ENCODE results near the gene AGAP1. TPM values are rescaled to one million over a fixed set of nuclear protein-coding genes. Genes with fewer than 3 reads are reported as not detected.

The AGAP1 gene
- total and polyA plus RNA-seq, 2 donors (not counting 3 experiments of a cell fraction or from before 2014, with no cell fraction given): 10.2 to 20.9 TPM

DNA sequence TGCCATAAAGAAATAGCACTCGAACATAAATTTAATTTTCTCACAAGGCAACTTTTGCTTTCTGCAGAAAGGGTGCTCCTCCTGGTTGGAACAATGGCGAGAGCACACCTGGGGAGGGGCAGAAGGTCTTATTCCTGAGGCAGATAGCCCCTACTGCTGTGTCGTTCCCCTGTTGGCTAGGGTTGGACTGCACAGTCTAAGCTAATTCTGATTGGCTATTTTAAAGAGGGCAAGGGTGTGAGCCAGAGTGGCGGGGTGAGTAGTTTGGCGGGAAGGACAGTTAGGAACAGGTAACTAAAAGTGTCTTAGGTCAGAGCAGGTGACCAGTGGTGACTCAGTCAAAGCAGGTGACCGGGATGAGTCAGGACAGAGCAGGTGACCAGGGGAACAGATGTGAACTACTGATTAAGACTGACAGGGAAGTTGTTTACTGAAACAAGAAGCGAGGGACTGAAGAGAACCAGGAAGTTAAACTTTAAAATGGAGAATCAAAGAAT, 49.7 kb upstream of the AGAP1 start:
- Histone ChIP-seq H3K79me2 (ENCODE audit: control insufficient read depth, insufficient read depth, low read length) (no peaks in the 10 kb centered on the region), H3K27ac (ENCODE audit: insufficient read depth, low read depth, low read length) (no peak overlapping the region), H3K9ac (replicated peaks; ENCODE audit: extremely low read depth, insufficient read depth, low read length) (no peak overlapping the region), H3K27me3 (ENCODE audit: control insufficient read depth in 2 of 2, insufficient read depth in 2 of 2, low read length in 2 of 2) (no peaks in the 10 kb centered on the region), H3K9me3 (replicated peaks; ENCODE audit: control insufficient read depth, insufficient read depth, low read length) (no peaks in the 10 kb centered on the region), H4K20me1 (replicated peaks; ENCODE audit: control insufficient read depth, extremely low read depth, insufficient read depth, low read length) (no peaks in the 10 kb centered on the region), H3K4me1 (ENCODE audit: control insufficient read depth, extremely low read depth, insufficient read depth, low read length) (no peaks in the 10 kb centered on the region), H2AFZ (ENCODE audit: low read depth, low read length) (no peak overlapping the region), H3K4me2 (ENCODE audit: insufficient read depth, low read length) (no peak overlapping the region), H3K36me3 (ENCODE audit: control insufficient read depth in 2 of 2, extremely low read depth in 1 of 2, insufficient read depth in 2 of 2, low read length in 2 of 2) (no peaks in the 10 kb centered on the region), H3K4me3 (replicated peaks in 1 of 3; ENCODE audit: insufficient read depth in 1 of 3, low read depth in 1 of 3, low read length in 3 of 3) (no peak overlapping the region), H3K9me1 (replicated peaks; ENCODE audit: control insufficient read depth, extremely low read depth, insufficient read depth, low read length) (no peaks in the 10 kb centered on the region)
- ChIA-PET POLR2A (no interaction called here), CTCF (no interaction called here)
- FAIRE-seq (no peak), DNase-seq (ENCODE audit: low read depth, low spot score) (no peak)
- BruUV-seq (replicated peaks): no TSS peak
- dilution Hi-C loops (cut with MboI; ENCODE audit: extremely low pct_ligation_motif_present, low sequenced_read_pairs) (no loop called here), intact Hi-C loops (cut with micrococcal nuclease) (no loop called here)
- TF ChIP-seq POLR2A (IDR thresholded peaks at IDR 0.05; ENCODE audit: low read depth, low read length) (no peak), FOS (IDR thresholded peaks at IDR 0.05; ENCODE audit: borderline replicate concordance, insufficient read depth, low read length) (no peak), POLR2AphosphoS5 (IDR thresholded peaks at IDR 0.05; ENCODE audit: insufficient read depth, low read depth, low read length) (no peak), GATA2 (IDR thresholded peaks at IDR 0.05; ENCODE audit: insufficient read depth, insufficient read length, low read depth, low read length) (no peak), JUN (IDR thresholded peaks at IDR 0.05; ENCODE audit: borderline replicate concordance, insufficient read depth, insufficient read length, low read depth) (no peak), EZH2 (IDR thresholded peaks at IDR 0.05; ENCODE audit: borderline replicate concordance, low read depth, low read length, severe bottlenecking) (no peak), MYC (IDR thresholded peaks at IDR 0.05; ENCODE audit: low read depth, low read length) (no peak)
- TF ChIP-seq, protein P1, sequence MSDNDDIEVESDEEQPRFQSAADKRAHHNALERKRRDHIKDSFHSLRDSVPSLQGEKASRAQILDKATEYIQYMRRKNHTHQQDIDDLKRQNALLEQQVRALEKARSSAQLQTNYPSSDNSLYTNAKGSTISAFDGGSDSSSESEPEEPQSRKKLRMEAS (IDR thresholded peaks at IDR 0.05; ENCODE audit: insufficient read depth, insufficient read length): no peak
- TF ChIP-seq, protein P2, sequence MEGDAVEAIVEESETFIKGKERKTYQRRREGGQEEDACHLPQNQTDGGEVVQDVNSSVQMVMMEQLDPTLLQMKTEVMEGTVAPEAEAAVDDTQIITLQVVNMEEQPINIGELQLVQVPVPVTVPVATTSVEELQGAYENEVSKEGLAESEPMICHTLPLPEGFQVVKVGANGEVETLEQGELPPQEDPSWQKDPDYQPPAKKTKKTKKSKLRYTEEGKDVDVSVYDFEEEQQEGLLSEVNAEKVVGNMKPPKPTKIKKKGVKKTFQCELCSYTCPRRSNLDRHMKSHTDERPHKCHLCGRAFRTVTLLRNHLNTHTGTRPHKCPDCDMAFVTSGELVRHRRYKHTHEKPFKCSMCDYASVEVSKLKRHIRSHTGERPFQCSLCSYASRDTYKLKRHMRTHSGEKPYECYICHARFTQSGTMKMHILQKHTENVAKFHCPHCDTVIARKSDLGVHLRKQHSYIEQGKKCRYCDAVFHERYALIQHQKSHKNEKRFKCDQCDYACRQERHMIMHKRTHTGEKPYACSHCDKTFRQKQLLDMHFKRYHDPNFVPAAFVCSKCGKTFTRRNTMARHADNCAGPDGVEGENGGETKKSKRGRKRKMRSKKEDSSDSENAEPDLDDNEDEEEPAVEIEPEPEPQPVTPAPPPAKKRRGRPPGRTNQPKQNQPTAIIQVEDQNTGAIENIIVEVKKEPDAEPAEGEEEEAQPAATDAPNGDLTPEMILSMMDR (IDR thresholded peaks at IDR 0.05; ENCODE audit: extremely low read depth in 1 of 2, insufficient read depth in 1 of 2, low read depth in 1 of 2, low read length in 2 of 2): no peak

All from endothelial cell of umbilical vein (primary cell).